HG02588 (cell line): ENCODE results near the gene RABGAP1L.

ENCODE experiments used
- ATAC-seq: cut with Tn5 transposase; IDR thresholded peaks from one replicate; pipeline ENCODE4 v1.9.1; 2021; ENCODE audit warnings: mild to moderate bottlenecking, moderate library complexity; ENCODE audit not compliant: unreplicated experiment

Gene RABGAP1L

DNA sequence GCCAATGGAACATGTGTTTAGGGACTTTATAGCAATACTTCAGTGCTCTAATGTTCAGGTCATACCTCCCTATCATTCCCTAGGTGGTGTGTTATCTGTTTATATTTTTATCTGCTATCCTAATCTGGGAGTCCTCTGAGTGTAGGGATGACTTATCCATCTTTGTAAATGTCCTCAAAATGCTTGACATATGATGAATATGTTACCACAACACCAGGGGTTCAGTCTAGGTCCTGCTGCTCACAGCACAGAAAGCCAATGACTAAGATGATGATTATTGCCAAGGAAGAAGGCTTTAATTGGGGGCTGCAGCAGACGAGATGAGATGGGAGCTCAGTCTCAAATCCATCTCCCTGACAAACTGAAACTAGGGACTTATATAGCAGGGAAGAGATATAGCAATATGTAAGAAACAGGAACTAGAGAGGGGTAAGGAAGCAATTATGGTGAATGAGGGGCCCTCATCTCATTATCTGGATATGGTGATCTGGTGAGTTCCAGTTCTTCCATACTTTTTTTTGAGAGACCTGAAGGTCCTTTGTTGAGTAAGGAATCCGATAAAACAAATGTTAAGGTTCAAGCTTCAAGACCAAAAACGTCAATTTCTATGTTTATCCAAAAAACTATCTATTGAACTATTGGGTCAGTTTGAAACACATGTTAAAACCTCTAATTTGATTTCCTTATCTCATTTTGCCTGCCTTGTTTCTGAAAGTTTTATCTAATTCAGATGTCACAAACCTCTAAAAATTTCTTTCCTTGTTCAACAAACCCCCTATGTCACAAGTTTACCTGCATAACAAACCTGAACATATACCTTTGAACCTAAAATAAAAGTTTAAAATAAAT, 583.7 kb downstream of the RABGAP1L start:
- ATAC-seq = no peak

DNA sequence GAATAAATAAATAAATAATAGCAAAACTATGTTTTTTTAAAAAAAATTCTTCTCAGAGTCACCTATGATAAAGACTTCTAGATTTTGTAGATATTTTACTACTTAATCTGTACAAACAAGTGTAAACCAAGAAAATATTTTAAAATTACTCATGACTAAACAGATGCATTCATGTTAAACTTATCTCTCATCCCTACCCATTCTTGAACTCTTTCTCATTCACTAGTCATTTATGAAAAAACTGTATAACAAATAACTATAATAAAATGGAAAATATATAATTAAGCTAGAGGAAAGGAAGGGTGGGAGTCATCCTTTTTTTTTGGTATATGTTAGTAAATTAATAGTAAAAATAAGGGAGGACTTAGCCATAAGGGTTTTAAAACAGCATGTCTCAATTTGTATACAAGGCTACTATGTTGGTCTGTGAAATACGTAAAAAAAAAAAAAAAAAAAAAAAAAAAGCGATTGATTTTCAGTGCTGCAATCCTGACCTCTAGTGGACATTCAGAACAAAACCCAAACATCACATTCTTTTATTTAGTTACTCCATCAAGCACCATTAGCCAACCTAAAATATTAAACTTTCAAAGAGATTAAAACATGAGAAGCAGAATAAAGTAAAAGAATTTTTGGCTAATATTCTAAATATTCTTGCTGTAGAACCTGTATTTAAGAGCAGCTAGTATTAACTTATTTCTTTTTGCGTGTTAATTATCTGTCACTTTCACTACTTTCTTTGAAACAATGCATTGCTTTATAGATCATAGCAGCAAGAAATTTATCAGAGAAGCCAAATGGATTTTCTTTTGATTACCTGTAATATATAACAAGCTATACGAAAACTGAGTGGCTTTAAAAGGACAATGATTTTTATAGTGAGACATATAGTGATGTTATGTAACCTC, 584.6 kb downstream of the RABGAP1L start:
- ATAC-seq = no peak

DNA sequence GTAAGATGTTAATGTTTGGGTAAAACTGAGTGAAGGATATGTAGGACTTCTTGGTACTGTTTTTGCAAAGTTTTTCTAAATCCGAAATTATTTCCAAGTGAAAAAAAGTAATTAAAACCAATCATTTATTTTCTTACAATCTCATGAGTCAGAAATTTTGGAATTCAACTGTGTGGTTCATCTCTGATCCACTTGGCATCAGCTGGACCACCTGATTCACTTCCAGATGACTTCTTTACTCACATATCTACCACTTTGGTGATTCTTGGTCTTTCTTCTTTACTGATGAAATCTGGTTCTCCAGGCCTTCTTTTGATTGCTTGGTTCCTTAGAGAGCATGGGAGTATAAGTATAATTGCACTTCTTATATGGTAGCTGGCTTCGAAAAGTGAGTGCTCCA, 585.6 kb downstream of the RABGAP1L start:
- ATAC-seq = no peak

DNA sequence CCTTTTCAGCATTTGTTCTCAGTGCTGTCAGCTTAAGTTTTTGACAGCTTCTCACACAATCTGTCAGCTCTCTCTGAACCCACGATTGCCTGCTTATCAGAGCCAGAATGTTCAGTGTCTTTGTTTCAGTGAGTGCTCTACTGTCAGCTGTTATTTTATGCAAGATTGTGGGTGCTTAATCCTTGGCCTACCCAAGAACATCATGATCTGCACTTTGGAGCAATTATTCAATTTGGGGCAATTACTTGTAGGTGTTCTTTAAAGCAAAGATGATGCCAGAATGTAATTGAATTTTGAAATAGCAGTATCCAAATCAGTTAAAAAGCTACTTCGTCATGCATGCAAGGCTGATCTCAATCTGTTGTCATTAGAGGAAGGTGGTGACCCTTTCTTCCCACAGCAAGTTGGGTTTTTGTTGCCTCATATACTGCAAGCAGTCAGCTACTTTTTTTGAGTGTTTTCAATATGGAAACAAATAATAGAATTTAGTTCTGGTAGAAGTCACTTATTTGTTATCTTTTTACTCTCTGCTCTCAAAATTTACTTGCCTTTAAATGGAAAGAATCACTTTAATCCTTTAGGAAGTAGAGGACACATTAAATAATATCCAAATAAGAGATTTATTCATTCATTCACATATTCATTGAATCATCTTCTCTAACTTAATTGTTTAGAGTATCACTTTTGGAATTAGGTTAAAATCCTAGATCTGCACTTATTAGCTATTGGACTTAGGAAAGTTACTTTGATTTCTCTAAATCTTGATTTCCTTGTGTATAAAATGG, 586.9 kb downstream of the RABGAP1L start:
- ATAC-seq = no peak

DNA sequence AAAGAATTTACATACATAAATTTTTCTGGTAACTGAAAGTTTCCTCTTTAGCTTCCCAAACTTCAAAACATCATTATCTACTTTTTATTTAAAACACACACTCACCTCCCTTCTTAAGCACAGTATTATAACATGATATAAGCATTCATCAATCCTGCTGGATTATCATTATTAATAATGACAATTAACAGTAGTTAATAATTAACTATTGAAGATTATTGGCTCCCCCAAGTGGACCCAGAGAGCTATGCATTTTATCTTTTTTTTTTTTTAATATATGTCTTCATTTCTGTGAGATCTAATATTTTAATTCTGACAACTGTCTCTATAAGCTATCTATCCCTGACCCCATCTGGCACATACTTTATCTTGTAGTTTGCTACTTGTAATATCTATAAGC, 588.3 kb downstream of the RABGAP1L start:
- no peak for ATAC-seq

DNA sequence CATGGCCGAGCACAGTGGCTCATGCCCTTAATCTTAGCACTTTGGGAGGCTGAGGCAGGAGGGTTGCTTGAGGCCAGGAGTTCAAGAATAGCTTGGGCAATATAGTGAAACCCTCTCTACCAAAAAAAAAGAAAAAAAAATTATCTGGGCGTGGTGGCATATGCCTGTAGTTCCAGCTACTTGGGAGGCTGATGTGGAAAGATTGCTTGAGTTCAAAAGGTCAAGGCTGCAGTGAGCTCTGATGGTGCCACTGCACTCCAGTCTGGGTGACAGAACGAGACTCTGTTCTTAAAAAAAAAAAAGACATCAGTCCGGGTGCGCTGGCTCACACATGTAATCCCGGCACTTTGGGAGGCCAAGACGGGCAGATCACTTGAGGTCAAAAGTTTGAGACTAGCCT, 589.3 kb downstream of the RABGAP1L start:
- no peak for ATAC-seq

- no peak for ATAC-seq
Observed at GRCh38 chr1:174753131-174753530, 593.8 kb downstream of the RABGAP1L start.

GRCh38 chr1:174761335-174761734, 602.0 kb downstream of the RABGAP1L start:
- ATAC-seq = no peak

DNA sequence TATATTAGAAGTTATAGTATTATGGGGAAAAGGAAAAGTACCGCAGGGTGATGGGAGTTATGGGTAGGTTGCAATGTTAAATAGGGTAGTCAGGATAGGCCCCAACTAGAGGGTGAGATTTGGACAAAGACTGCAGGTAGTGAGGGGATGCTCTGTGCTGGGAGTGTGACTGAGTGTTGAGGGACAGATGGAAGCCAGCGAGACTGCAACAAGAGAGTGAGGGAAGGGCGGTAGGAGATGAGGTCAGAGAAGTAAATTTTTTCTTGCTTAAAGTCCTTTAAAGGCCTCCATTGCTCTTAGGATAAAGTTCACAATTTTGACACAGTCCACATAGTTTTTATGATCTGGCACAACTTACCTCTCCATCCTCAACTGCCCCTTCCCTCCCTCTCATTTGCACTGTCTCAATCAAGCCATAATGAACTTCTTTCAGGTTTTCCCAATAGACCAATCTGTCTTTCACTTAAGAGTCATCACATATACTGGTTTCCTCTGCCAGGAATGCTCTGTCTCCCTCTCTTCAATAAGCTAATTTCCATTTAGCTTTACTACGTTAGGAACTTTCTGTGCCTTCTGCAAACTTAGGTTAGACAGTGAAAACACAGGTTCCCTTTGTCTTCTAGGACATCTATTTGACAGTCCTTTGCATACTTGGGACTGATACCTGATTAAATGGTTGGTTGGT, 602.7 kb downstream of the RABGAP1L start:
- ATAC-seq = no peak

GRCh38 chr1:174764191-174764590, 604.9 kb downstream of the RABGAP1L start:
- no peak for ATAC-seq

DNA sequence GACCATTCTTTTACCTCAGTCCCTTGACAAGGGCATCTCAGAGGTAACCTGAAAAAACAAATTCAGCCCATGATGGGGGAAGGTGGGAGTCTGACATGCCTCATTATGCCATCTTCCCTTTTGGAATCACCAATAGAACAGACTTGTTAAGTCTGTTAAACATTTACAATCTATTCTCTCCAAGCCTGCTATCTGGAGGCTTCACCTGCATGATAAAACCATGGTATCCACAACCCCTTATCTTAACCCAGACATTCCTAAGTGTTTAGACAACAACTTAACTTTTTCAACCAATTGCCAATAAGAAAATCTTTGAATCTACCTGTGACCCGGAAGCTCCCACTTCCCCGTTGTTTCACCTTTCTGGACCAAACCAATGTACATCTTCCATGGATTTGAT, 607.4 kb downstream of the RABGAP1L start:
- no peak for ATAC-seq

DNA sequence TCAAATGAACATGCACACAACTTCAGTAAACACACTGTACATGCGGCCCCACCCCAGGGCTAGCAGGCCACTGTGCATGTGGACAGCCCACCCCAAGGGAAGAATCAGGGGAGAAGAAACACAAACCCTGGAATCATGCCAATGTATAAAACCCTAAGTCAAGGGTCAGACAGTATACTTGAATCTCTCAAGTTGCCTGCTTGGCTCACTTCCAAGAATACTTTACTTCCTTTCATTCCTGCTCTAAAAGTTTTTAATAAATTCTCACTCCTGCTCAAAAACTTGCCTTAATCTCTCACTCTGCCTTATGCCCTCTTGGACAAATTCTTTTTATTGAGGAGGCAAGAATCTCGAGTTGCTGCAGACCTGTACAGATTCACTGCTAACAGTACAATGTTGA, 609.2 kb downstream of the RABGAP1L start:
- no peak for ATAC-seq

GRCh38 chr1:174768949-174769348, 609.6 kb downstream of the RABGAP1L start:
- ATAC-seq = no peak

- ATAC-seq = no peak
Observed at GRCh38 chr1:174769961-174770549, 610.7 kb downstream of the RABGAP1L start.

DNA sequence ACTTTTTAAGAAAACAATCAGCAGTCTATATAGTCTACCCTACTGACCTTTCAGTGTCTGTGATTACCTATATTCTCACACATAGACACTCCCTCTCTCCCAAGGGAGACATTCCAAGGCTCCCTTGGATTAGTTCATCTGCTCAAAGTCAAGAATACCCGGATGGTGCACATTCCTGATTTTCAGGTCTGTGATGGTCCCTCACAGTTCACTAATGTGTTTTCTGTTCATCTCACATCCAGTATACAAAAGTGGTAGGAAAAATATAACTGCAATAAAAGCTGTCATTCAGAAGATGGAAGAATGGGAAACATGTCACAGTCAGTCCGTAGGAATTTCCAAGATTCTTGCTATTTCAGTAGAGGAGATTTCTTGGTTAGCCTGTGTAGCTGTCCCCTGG, 616.3 kb downstream of the RABGAP1L start:
- ATAC-seq = no peak

GRCh38 chr1:174777262-174777661, 617.9 kb downstream of the RABGAP1L start:
- ATAC-seq = no peak

GRCh38 chr1:174785510-174785909, 626.2 kb downstream of the RABGAP1L start:
- no peak for ATAC-seq

DNA sequence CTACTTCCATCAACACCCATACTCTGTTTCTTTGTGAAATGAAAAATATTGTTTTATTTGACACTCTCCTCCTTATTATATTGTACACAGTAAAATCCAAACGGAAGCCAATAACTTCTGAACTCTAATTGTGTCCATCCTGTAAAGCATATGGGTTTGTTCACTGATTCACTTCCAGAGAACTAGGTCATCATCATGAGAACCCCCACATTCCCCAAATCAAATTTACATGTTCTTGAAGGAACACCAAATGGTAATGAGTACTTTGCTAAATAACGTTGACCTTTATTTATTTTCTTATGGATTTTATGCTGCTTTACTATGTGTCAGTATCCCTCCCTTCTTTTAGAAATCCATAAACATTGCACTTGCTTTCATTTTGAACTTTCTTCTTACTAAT, 627.0 kb downstream of the RABGAP1L start:
- no peak for ATAC-seq

GRCh38 chr1:174786760-174787159, 627.4 kb downstream of the RABGAP1L start:
- ATAC-seq = peak; percentile 66

GRCh38 chr1:174788981-174789380, 629.7 kb downstream of the RABGAP1L start:
- no peak for ATAC-seq
